Kidney (tissue), 14 donors: ENCODE measurements around the gene PPP1R26. TPM values are rescaled to one million over a fixed set of nuclear protein-coding genes. Genes with fewer than 3 reads are reported as not detected.

ENCODE experiments used
- DNase-seq, 5 donors: peaks; one replicate each; pipeline ENCODE4 v3.0.0-alpha.2; 2013 to 2020
- FAIRE-seq: peaks from 2 replicates; lab custom pipeline; 2012; peaks lifted over from hg19 to GRCh38; lab: Jason Lieb, UNC
- H3K27ac ChIP-seq, 2 donors: one replicate each; pipeline ENCODE4 v1.7.0; 2013; ENCODE audit warnings: low read depth in 2 of 2, low read length in 2 of 2, inconsistent platforms in 1 of 2
- H3K27me3 ChIP-seq: one replicate; pipeline ENCODE4 v1.7.1; 2013; ENCODE audit warnings: low read length, inconsistent platforms; ENCODE audit not compliant: control insufficient read depth, insufficient read depth
- H3K36me3 ChIP-seq, 3 donors: one replicate each; pipeline versions ENCODE4 v1.7.0 to v1.7.1; 2013; ENCODE audit warnings: low read length in 3 of 3, control low read depth in 1 of 3, inconsistent platforms in 1 of 3; ENCODE audit not compliant: insufficient read depth in 3 of 3, control insufficient read depth in 2 of 3
- H3K4me1 ChIP-seq, 3 donors: one replicate each; pipeline versions ENCODE4 v1.7.0 to v1.7.1; 2013; ENCODE audit warnings: low read length in 3 of 3, inconsistent platforms in 1 of 3, low read depth in 1 of 3; ENCODE audit not compliant: control insufficient read depth in 2 of 3, insufficient read depth in 2 of 3
- H3K4me3 ChIP-seq, 3 donors: one replicate each; pipeline versions ENCODE4 v1.7.0 to v1.8.1; 2013; ENCODE audit warnings: low read length in 3 of 3, control low read depth in 1 of 3, inconsistent platforms in 1 of 3
- H3K9ac ChIP-seq, 3 donors: one replicate each; pipeline versions ENCODE4 v1.7.0 to v1.7.1; 2013; ENCODE audit warnings: low read length in 3 of 3, control low read depth in 1 of 3, inconsistent platforms in 1 of 3
- H3K9me3 ChIP-seq, 3 donors: one replicate each; pipeline versions ENCODE4 v1.7.0 to v1.7.1; 2013; ENCODE audit warnings: low read length in 3 of 3, control low read depth in 1 of 3, inconsistent platforms in 1 of 3; ENCODE audit not compliant: control insufficient read depth in 2 of 3, insufficient read depth in 1 of 3
- CTCF ChIP-seq: IDR thresholded peaks from 3 replicates; pipeline ENCODE4 v1.5.1; 2012; ENCODE audit warnings: mild to moderate bottlenecking, moderate library complexity, borderline replicate concordance; ENCODE audit not compliant: insufficient read depth; ENCODE audit errors: extremely low read depth
- intact Hi-C: fragments of 100-400 bp; cut with DNase I; formaldehyde crosslinking; loops from one replicate; pipeline ENCODE4 v1.11.1; 2022
- polyA plus RNA-seq: library from polyadenylated mRNA; stranded (reverse); fragments of 350-450 nt; fragmentation: Illumina TruSeq; extraction: RNeasy Lipid Tissue Mini Kit (QIAGEN cat#74804); gene quantifications from one replicate; pipeline ENCODE4 v1.2.3, GENCODE V29; 2014; ENCODE audit warnings: low read depth, low replicate concordance; ENCODE audit not compliant: insufficient read depth
- total RNA-seq: library from RNA; stranded (reverse); fragmentation: NEBNext Ultra II Directional; extraction: Animal tissue kit (Norgen Biotek cat#: 25700); gene quantifications from one replicate; pipeline ENCODE4 v1.2.1, GENCODE V29; 2021
- donor health status: control.
- donor health status: control.
- donor health status: control.
- donor health status: control.
- donor health status: control.
- donor health status: DM: yes; HTN: yes; CAD: no.
- donor health status: Normal renal cell carcinoma (clear cell type).

PPP1R26 gene
- total and polyA plus RNA-seq, 2 donors from 2014 or later = 10.2 to 22.0 TPM

GRCh38 chr9:135514342-135515082 is 34.9 kb downstream of the PPP1R26 start:
- intact Hi-C loops = no loop called here
- Histone ChIP-seq H3K27me3 (no peaks in the 10 kb centered on the region), H3K4me1 (no peaks in the 10 kb centered on the region), H3K9ac (no peak overlapping the region), H3K4me3 (no peak overlapping the region), H3K9me3 (peaks cover 0 to under 1% (median 0%) of the 10 kb centered on the region in 3 donors), H3K27ac (no peak overlapping the region), H3K36me3 (no peaks in the 10 kb centered on the region)
- no peak for DNase-seq
- no peak for TF ChIP-seq CTCF
- FAIRE-seq = no peak

- Histone ChIP-seq H3K4me1 (no peaks in the 10 kb centered on the region), H3K27ac (no peak overlapping the region), H3K9me3 (no peaks in the 10 kb centered on the region), H3K27me3 (no peaks in the 10 kb centered on the region), H3K9ac (no peak overlapping the region), H3K4me3 (no peak overlapping the region), H3K36me3 (no peaks in the 10 kb centered on the region)
- intact Hi-C loops = no loop called here
- FAIRE-seq (no peak), DNase-seq (no peak)
- TF ChIP-seq CTCF = no peak
These were observed 35.7 kb downstream of the PPP1R26 start for GRCh38 chr9:135515083-135515951.

GRCh38 chr9:135516132-135516860 is 36.7 kb downstream of the PPP1R26 start:
- no peak for FAIRE-seq
- no peaks in the 10 kb centered on the region for H3K4me1 ChIP-seq
- H3K4me3 ChIP-seq = no peak overlapping the region
- intact Hi-C loops = no loop called here
- H3K9me3 ChIP-seq = no peaks in the 10 kb centered on the region
- no peak overlapping the region for H3K9ac ChIP-seq
- no peaks in the 10 kb centered on the region for H3K36me3 ChIP-seq
- H3K27me3 ChIP-seq = no peaks in the 10 kb centered on the region
- DNase-seq = no peak
- H3K27ac ChIP-seq = no peak overlapping the region
- no peak for TF ChIP-seq CTCF
